Right lobe of liver (tissue), 6 donors: ENCODE data around the gene NFYC. TPM values are rescaled to one million over a fixed set of nuclear protein-coding genes. Genes with fewer than 3 reads are reported as not detected.

Experiments used
- ATAC-seq, 4 donors: fragments of 200-7000 bp; cut with Tn5 transposase; one replicate each; pipeline ENCODE4 v1.9.1; 2020; ENCODE audit warnings: mild to moderate bottlenecking in 4 of 4, moderate library complexity in 4 of 4
- DNase-seq, 3 donors: peaks; one replicate each; pipeline ENCODE4 v3.0.0-alpha.2; 2020
- H3K27ac ChIP-seq, 3 donors: fragments of 200-600 bp; one replicate each; pipeline ENCODE4 v1.8.0; 2022
- H3K27me3 ChIP-seq, 2 donors: fragments of 200-600 bp; one replicate each; pipeline ENCODE4 v1.8.0; 2022
- H3K36me3 ChIP-seq, 4 donors: fragments of 200-600 bp; sonication (generic) in 1 of 4; one replicate each; pipeline versions ENCODE4 v1.5.1 to v1.8.0; 2017 to 2022; ENCODE audit warnings: control low read depth in 1 of 4
- H3K4me1 ChIP-seq, 4 donors: fragments of 200-600 bp; sonication (generic) in 1 of 4; one replicate each; pipeline versions ENCODE4 v1.5.1 to v1.8.0; 2017 to 2022; ENCODE audit warnings: control low read depth in 1 of 4
- H3K4me3 ChIP-seq, 3 donors: fragments of 200-600 bp; one replicate each; pipeline ENCODE4 v1.8.0; 2022
- H3K9me3 ChIP-seq, 4 donors: fragments of 200-600 bp; sonication (generic) in 1 of 4; one replicate each; pipeline versions ENCODE4 v1.5.1 to v1.8.0; 2017 to 2022; ENCODE audit warnings: control low read depth in 1 of 4
- POLR2A ChIP-seq: fragments of 450-650 bp; IDR thresholded peaks from one replicate; pipeline ENCODE4 v1.6.1; 2017; ENCODE audit warnings: antibody characterized with exemption, mild to moderate bottlenecking
- WGBS: methylation state at CpG from one replicate; pipeline ENCODE4 v1.1.6; 2018; ENCODE audit warnings: low coverage, low lambda C conversion rate; ENCODE audit not compliant: insufficient coverage; ENCODE audit errors: missing lambda C conversion rate; 5-methylcytosine and 5-hydroxymethylcytosine counted together
- intact Hi-C, 2 donors: fragments of 100-400 bp; cut with DNase I; formaldehyde crosslinking; loops; one replicate each; pipeline versions ENCODE4 v1.11.2 to v1.14.1; 2022
- total RNA-seq, 6 experiments: library from RNA; depleted of rRNA in 2 of 6; stranded (reverse); fragments of >200 nt in 2 of 6; fragmentation: NEBNext Ultra II Directional in 3 of 6; extraction: Animal tissue kit (Norgen Biotek cat#: 25700) in 3 of 6; gene quantifications; one replicate each; pipeline versions ENCODE4 v1.1.0 to v1.2.4, GENCODE V29; 2016 to 2023
- TF ChIP-seq, protein P1 (sequence below), 4 donors: fragments of 200-600 bp in 3 of 4; fragments of 450-650 bp in 1 of 4; IDR thresholded peaks; one replicate each; pipeline versions ENCODE4 v1.5.1 to v1.8.0; 2016 to 2022; ENCODE audit warnings: antibody characterized with exemption in 4 of 4, mild to moderate bottlenecking in 2 of 4
- donor health status: DM: no; HTN: yes; CAD: no.
- donor health status: DM: no; HTN: no; CAD: no.
- donor health status: DM: no; HTN: no; CAD: no.
- donor health status: DM: no; HTN: yes; CAD: no.
- donor health status: DM: no; HTN: yes; CAD: no.

The NFYC gene
- total RNA-seq, 6 experiments from 2014 or later = 21.9 to 36.1 (median 28.1) TPM

DNA sequence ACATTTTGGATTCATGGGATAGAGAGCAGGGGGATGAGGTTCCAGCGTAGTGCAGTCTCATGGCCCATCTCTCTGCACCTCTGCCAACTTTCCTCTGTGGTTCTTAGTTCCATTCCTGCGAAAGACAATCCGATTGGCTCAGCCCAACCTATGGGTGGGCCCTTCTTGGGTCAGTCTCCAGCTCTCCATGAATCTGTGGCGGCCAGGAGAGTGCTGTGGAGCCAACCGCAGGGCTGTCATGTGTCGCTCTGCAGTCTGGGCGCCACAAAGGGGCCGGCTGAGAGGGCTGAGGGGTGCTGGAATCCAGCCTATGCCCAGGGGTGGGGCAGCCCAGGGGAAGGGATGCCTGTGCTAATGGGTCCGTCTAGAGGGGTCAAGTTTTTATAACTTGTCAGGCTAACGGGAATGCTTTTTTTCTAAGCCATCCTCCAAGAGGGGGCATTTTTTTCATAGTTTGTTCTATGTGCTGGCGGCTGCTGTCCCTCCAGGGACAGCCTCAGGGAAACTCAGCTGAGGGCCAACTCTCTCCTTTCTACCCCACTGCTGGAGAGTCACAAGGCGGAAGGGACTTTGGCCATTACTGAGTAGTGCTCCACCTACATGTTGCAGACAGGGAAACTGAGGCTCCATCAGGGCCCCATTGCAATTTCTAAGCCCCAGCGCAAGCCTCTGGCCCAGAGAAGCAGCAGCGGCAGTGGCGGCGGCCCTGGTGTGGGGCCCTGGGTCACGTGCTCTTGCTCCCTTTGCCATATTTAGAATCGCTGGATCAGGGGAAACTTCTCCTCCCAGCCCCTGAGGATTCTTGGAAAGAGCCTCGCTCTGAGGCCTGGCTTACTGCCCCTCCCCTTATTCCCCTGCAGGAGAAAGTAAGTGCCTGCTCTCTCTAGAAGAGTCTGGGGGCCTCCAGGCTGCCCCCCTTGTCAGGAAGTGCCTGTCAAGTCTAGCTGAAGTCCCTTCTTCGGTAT, 115.5 kb downstream of the NFYC start:
- Histone ChIP-seq H3K27me3 (no peaks in the 10 kb centered on the region), H3K27ac (peak overlapping the region in 1 of 3 donors; percentile 8), H3K9me3 (no peaks in the 10 kb centered on the region), H3K4me1 (peaks cover 0 to 3% (median 0%) of the 10 kb centered on the region in 4 donors), H3K36me3 (no peaks in the 10 kb centered on the region), H3K4me3 (no peak overlapping the region)
- ATAC-seq (no peak), DNase-seq (no peak)
- WGBS = 80% methylated on average over 6 of the region's 20 CpGs
- no peak for TF ChIP-seq POLR2A
- TF ChIP-seq, protein P1, sequence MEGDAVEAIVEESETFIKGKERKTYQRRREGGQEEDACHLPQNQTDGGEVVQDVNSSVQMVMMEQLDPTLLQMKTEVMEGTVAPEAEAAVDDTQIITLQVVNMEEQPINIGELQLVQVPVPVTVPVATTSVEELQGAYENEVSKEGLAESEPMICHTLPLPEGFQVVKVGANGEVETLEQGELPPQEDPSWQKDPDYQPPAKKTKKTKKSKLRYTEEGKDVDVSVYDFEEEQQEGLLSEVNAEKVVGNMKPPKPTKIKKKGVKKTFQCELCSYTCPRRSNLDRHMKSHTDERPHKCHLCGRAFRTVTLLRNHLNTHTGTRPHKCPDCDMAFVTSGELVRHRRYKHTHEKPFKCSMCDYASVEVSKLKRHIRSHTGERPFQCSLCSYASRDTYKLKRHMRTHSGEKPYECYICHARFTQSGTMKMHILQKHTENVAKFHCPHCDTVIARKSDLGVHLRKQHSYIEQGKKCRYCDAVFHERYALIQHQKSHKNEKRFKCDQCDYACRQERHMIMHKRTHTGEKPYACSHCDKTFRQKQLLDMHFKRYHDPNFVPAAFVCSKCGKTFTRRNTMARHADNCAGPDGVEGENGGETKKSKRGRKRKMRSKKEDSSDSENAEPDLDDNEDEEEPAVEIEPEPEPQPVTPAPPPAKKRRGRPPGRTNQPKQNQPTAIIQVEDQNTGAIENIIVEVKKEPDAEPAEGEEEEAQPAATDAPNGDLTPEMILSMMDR (IDR thresholded peaks at IDR 0.05) = no peak
- intact Hi-C loops = no loop called here

GRCh38 chr1:40808002-40808401, 116.5 kb downstream of the NFYC start:
- Histone ChIP-seq H3K27me3 (no peaks in the 10 kb centered on the region), H3K36me3 (no peaks in the 10 kb centered on the region), H3K9me3 (no peaks in the 10 kb centered on the region), H3K27ac (no peak overlapping the region), H3K4me1 (no peaks in the 10 kb centered on the region), H3K4me3 (no peak overlapping the region)
- intact Hi-C loops = no loop called here
- TF ChIP-seq POLR2A = no peak
- TF ChIP-seq, protein P1 (IDR thresholded peaks at IDR 0.05) = no peak
- DNase-seq (no peak), ATAC-seq (no peak)
- WGBS = 53% methylated on average over 3 of the region's 3 CpGs

GRCh38 chr1:40808444-40808843, 116.9 kb downstream of the NFYC start:
- no peaks in the 10 kb centered on the region for H3K4me1 ChIP-seq
- intact Hi-C loops = no loop called here
- no peak overlapping the region for H3K4me3 ChIP-seq
- no peak for DNase-seq
- TF ChIP-seq POLR2A = no peak
- TF ChIP-seq, protein P1 (IDR thresholded peaks at IDR 0.05) = no peak
- ATAC-seq = no peak
- WGBS = 78% methylated on average over 3 of the region's 3 CpGs
- no peak overlapping the region for H3K27ac ChIP-seq
- H3K36me3 ChIP-seq = no peaks in the 10 kb centered on the region
- H3K27me3 ChIP-seq = no peaks in the 10 kb centered on the region
- no peaks in the 10 kb centered on the region for H3K9me3 ChIP-seq

- no peak for DNase-seq
- H3K4me1 ChIP-seq = no peaks in the 10 kb centered on the region
- TF ChIP-seq, protein P1 (IDR thresholded peaks at IDR 0.05) = no peak
- TF ChIP-seq POLR2A = no peak
- no peaks in the 10 kb centered on the region for H3K27me3 ChIP-seq
- H3K27ac ChIP-seq = no peak overlapping the region
- no peak overlapping the region for H3K4me3 ChIP-seq
- intact Hi-C loops = no loop called here
- WGBS = 44% methylated on average over 6 of the region's 6 CpGs
- H3K9me3 ChIP-seq = no peaks in the 10 kb centered on the region
- H3K36me3 ChIP-seq = no peaks in the 10 kb centered on the region
- ATAC-seq = peak in 1 of 4 donors; percentile 28
Measured at GRCh38 chr1:40808909-40809308, 117.4 kb downstream of the NFYC start.
